Loucy (cell line): ENCODE results near the gene TGFB2.

Experiments
- CTCF ChIP-seq: fragments of 200-600 bp; sonication (generic); conservative IDR thresholded peaks from 2 replicates; pipeline ENCODE4 v1.5.1; 2014; ENCODE audit warnings: mild to moderate bottlenecking, antibody characterized with exemption, low read length
- EZH2phosphoT487 ChIP-seq: fragments of 200-600 bp; IDR thresholded peaks from 2 replicates; pipeline ENCODE4 v1.6.1; 2018; ENCODE audit warnings: antibody characterized with exemption, mild to moderate bottlenecking, moderate library complexity, borderline replicate concordance

GRCh38 chr1:218473522-218473921, 128.4 kb downstream of the TGFB2 start:
- TF ChIP-seq CTCF: no peak
- TF ChIP-seq EZH2phosphoT487: no peak
